Activated CD4-positive, CD25-positive, alpha-beta regulatory T cell (primary cell): ENCODE results near the gene KLC1.

Source experiments
- DNase-seq, 4 experiments: peaks; one replicate each; lab custom pipeline; 2025; lab: John Stamatoyannopoulos, UW

KLC1 gene

GRCh38 chr14:103735815-103736545 lies 107.0 kb downstream of the KLC1 start:
- DNase-seq, result no peak

- DNase-seq, result no peak
Measured at GRCh38 chr14:103736546-103737431, 107.8 kb downstream of the KLC1 start.

- DNase-seq, result no peak
Measured at GRCh38 chr14:103737432-103738045, 108.5 kb downstream of the KLC1 start.

GRCh38 chr14:103738166-103738565 lies 109.2 kb downstream of the KLC1 start:
- no peak for DNase-seq

GRCh38 chr14:103738701-103739451 lies 109.9 kb downstream of the KLC1 start:
- no peak for DNase-seq

GRCh38 chr14:103739466-103739792 lies 110.4 kb downstream of the KLC1 start:
- DNase-seq, result no peak

GRCh38 chr14:103739793-103740501 lies 110.9 kb downstream of the KLC1 start:
- no peak for DNase-seq

- DNase-seq, result no peak
Measured at GRCh38 chr14:103740991-103741689, 112.1 kb downstream of the KLC1 start.

GRCh38 chr14:103741876-103742275 lies 112.9 kb downstream of the KLC1 start:
- DNase-seq, result no peak

GRCh38 chr14:103742499-103743255 lies 113.7 kb downstream of the KLC1 start:
- DNase-seq, result no peak

- DNase-seq, result no peak
Measured at GRCh38 chr14:103743691-103744090, 114.7 kb downstream of the KLC1 start.

GRCh38 chr14:103744621-103745395 lies 115.8 kb downstream of the KLC1 start:
- DNase-seq, result no peak

- DNase-seq, result no peak
Measured at GRCh38 chr14:103745424-103745823, 116.4 kb downstream of the KLC1 start.

GRCh38 chr14:103746701-103747100 lies 117.7 kb downstream of the KLC1 start:
- no peak for DNase-seq

GRCh38 chr14:103748534-103748857 lies 119.5 kb downstream of the KLC1 start:
- peak in 2 of 4 experiments; percentile 15 to 25 for DNase-seq

GRCh38 chr14:103749452-103749851 lies 120.4 kb downstream of the KLC1 start:
- no peak for DNase-seq

GRCh38 chr14:103749860-103750259 lies 120.8 kb downstream of the KLC1 start:
- DNase-seq, result no peak
